Mesothelial cell of epicardium (in vitro differentiated cells): ENCODE measurements around the gene FOXP1. TPM values are rescaled to one million over a fixed set of nuclear protein-coding genes. Genes with fewer than 3 reads are reported as not detected.

Experiments used
- DNase-seq, 2 experiments: peaks; one replicate each; pipeline ENCODE4 v3.0.0; 2021; ENCODE audit warnings: low spot score in 2 of 2; ENCODE audit not compliant: unreplicated experiment in 2 of 2
- H3K27ac Mint-ChIP-seq: 2 replicates; pipeline ENCODE4 v1.8.0; 2021; ENCODE audit warnings: mixed read lengths
- H3K27me3 Mint-ChIP-seq: 2 replicates; pipeline ENCODE4 v1.8.0; 2021; ENCODE audit warnings: low read depth, mixed read lengths
- H3K36me3 Mint-ChIP-seq: 2 replicates; pipeline ENCODE4 v1.8.0; 2021; ENCODE audit warnings: mixed read lengths
- H3K4me1 Mint-ChIP-seq: 2 replicates; pipeline ENCODE4 v1.8.0; 2021; ENCODE audit warnings: mixed read lengths
- H3K4me3 Mint-ChIP-seq: 2 replicates; pipeline ENCODE4 v1.8.0; 2021; ENCODE audit warnings: mild to moderate bottlenecking, moderate library complexity, mixed read lengths
- H3K9me3 Mint-ChIP-seq: 2 replicates; pipeline ENCODE4 v1.8.0; 2021; ENCODE audit warnings: mixed read lengths
- CTCF ChIP-seq: fragments of 200-600 bp; sonication (generic); IDR thresholded peaks from one replicate; pipeline ENCODE4 v1.5.0; 2021; ENCODE audit warnings: antibody characterized with exemption; ENCODE audit not compliant: unreplicated experiment
- total RNA-seq: library from RNA; stranded (reverse); gene quantifications from 3 replicates; pipeline ENCODE4 v1.2.1, GENCODE V29; 2021

The FOXP1 gene
- total RNA-seq, 1 donor from 2014 or later: 187 TPM

GRCh38 chr3:71566776-71567175 lies 16.8 kb downstream of the FOXP1 start:
- Mint-ChIP-seq H3K4me1 (peaks cover 16% of the 10 kb centered on the region), H3K27me3 (no peaks in the 10 kb centered on the region), H3K27ac (no peak overlapping the region), H3K9me3 (no peaks in the 10 kb centered on the region), H3K4me3 (no peak overlapping the region), H3K36me3 (peaks cover 38% of the 10 kb centered on the region)
- DNase-seq: no peak
- no peak for TF ChIP-seq CTCF

- TF ChIP-seq CTCF: no peak
- DNase-seq: no peak
- H3K4me1 Mint-ChIP-seq: peaks cover 13% of the 10 kb centered on the region
- H3K27ac Mint-ChIP-seq: no peak overlapping the region
- H3K4me3 Mint-ChIP-seq: no peak overlapping the region
- peaks cover 41% of the 10 kb centered on the region for H3K36me3 Mint-ChIP-seq
- H3K27me3 Mint-ChIP-seq: no peaks in the 10 kb centered on the region
- no peaks in the 10 kb centered on the region for H3K9me3 Mint-ChIP-seq
Measured at GRCh38 chr3:71565976-71566375, 17.6 kb downstream of the FOXP1 start.

GRCh38 chr3:71565316-71565715 lies 18.2 kb downstream of the FOXP1 start:
- TF ChIP-seq CTCF: no peak
- Mint-ChIP-seq H3K4me1 (peaks cover 13% of the 10 kb centered on the region), H3K9me3 (peaks cover 5% of the 10 kb centered on the region), H3K36me3 (peaks cover 41% of the 10 kb centered on the region), H3K4me3 (no peak overlapping the region), H3K27ac (no peak overlapping the region), H3K27me3 (no peaks in the 10 kb centered on the region)
- DNase-seq: no peak

- peaks cover 50% of the 10 kb centered on the region for H3K36me3 Mint-ChIP-seq
- H3K9me3 Mint-ChIP-seq: peaks cover 5% of the 10 kb centered on the region
- peaks cover 13% of the 10 kb centered on the region for H3K4me1 Mint-ChIP-seq
- H3K27me3 Mint-ChIP-seq: no peaks in the 10 kb centered on the region
- H3K4me3 Mint-ChIP-seq: no peak overlapping the region
- no peak for TF ChIP-seq CTCF
- H3K27ac Mint-ChIP-seq: no peak overlapping the region
- DNase-seq: no peak
Measured at GRCh38 chr3:71564361-71564760, 19.2 kb downstream of the FOXP1 start.

GRCh38 chr3:71563827-71564226 lies 19.7 kb downstream of the FOXP1 start:
- Mint-ChIP-seq H3K36me3 (peaks cover 52% of the 10 kb centered on the region), H3K27ac (no peak overlapping the region), H3K4me1 (peaks cover 13% of the 10 kb centered on the region), H3K4me3 (no peak overlapping the region), H3K9me3 (peaks cover 5% of the 10 kb centered on the region), H3K27me3 (no peaks in the 10 kb centered on the region)
- no peak for DNase-seq
- TF ChIP-seq CTCF: no peak

- peaks cover 8% of the 10 kb centered on the region for H3K9me3 Mint-ChIP-seq
- H3K27ac Mint-ChIP-seq: no peak overlapping the region
- TF ChIP-seq CTCF: no peak
- no peak for DNase-seq
- H3K4me1 Mint-ChIP-seq: peaks cover 10% of the 10 kb centered on the region
- H3K27me3 Mint-ChIP-seq: no peaks in the 10 kb centered on the region
- no peak overlapping the region for H3K4me3 Mint-ChIP-seq
- H3K36me3 Mint-ChIP-seq: peaks cover 56% of the 10 kb centered on the region
Measured at GRCh38 chr3:71562938-71563337, 20.6 kb downstream of the FOXP1 start.
